H1 (cell line): Measurements from ENCODE around the gene IGF1.

Experiments
- EZH2 ChIP-seq: fragments of 200-600 bp; sonication (generic); IDR thresholded peaks from 2 replicates; pipeline ENCODE4 v1.7.1; 2012; ENCODE audit warnings: low read depth, mild to moderate bottlenecking, moderate library complexity, low read length, inconsistent platforms; ENCODE audit not compliant: severe bottlenecking
- NRF1 ChIP-seq: IDR thresholded peaks from 2 replicates; pipeline ENCODE4 v1.6.1; 2011; ENCODE audit warnings: mild to moderate bottlenecking, low read depth, low read length, improper control_type of control experiment
- SIRT6 ChIP-seq: IDR thresholded peaks from one replicate; pipeline ENCODE4 v1.7.1; 2012; ENCODE audit warnings: low read length, inconsistent platforms
- TF ChIP-seq, protein P1 (sequence below), 3 experiments: IDR thresholded peaks; 1 replicate in 2 of 3; 2 replicates in 1 of 3; pipeline versions ENCODE4 v1.5.1 to v1.6.1; 2011; ENCODE audit warnings: low read length in 3 of 3, mild to moderate bottlenecking in 3 of 3, inconsistent platforms in 2 of 3, low read depth in 1 of 3, moderate library complexity in 1 of 3; ENCODE audit not compliant: insufficient read depth in 1 of 3; ENCODE audit errors: control extremely low read depth in 1 of 3

DNA sequence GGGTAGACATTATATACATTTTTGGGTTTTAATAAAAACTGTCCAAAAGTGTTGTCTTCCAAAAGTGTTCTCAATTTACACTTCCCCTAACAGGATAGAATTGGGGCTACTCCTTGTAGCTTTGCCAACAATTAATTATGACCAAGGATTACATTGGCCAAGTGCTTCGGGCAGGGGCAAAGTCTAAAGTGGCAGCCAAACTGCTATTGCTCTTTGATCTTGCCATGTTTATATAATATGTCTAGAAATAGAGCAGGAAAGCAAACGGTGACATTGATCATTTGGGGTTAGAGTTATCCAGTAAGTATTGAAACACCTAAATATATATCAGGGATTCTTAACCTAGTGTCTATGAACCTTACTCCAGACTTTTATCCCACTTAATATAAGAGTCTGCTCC lies 31.2 kb upstream of the IGF1 start:
- no peak for TF ChIP-seq SIRT6
- TF ChIP-seq EZH2 = no peak
- no peak for TF ChIP-seq NRF1
- TF ChIP-seq, protein P1, sequence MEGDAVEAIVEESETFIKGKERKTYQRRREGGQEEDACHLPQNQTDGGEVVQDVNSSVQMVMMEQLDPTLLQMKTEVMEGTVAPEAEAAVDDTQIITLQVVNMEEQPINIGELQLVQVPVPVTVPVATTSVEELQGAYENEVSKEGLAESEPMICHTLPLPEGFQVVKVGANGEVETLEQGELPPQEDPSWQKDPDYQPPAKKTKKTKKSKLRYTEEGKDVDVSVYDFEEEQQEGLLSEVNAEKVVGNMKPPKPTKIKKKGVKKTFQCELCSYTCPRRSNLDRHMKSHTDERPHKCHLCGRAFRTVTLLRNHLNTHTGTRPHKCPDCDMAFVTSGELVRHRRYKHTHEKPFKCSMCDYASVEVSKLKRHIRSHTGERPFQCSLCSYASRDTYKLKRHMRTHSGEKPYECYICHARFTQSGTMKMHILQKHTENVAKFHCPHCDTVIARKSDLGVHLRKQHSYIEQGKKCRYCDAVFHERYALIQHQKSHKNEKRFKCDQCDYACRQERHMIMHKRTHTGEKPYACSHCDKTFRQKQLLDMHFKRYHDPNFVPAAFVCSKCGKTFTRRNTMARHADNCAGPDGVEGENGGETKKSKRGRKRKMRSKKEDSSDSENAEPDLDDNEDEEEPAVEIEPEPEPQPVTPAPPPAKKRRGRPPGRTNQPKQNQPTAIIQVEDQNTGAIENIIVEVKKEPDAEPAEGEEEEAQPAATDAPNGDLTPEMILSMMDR (IDR thresholded peaks at IDR 0.05; ENCODE audit: control extremely low read depth in 1 of 3, insufficient read depth in 1 of 3, low read depth in 1 of 3, low read length in 3 of 3) = no peak
